ENCODE measurements around the gene CEACAM16. TPM values are rescaled to one million over a fixed set of nuclear protein-coding genes. Genes with fewer than 3 reads are reported as not detected.

The CEACAM16 gene
- total RNA-seq, 2 experiments from 2014 or later: not detected

GRCh38 chr19:44757057-44757734, 58.2 kb downstream of the CEACAM16 start:
- peaks cover 33% of the 10 kb centered on the region for H3K4me1 ChIP-seq (ENCODE audit: insufficient read depth, low read length, poor library complexity, severe bottlenecking)
- H3K9me2 ChIP-seq (ENCODE audit: insufficient read depth, low read length): no peaks in the 10 kb centered on the region
- H3K4me2 ChIP-seq (ENCODE audit: low read length): no peak overlapping the region
- H3K4me3 ChIP-seq (ENCODE audit: low read depth, low read length, poor library complexity, severe bottlenecking): no peak overlapping the region
- H3K36me3 ChIP-seq (ENCODE audit: insufficient read depth, low read length): peaks cover 77% of the 10 kb centered on the region
- TF ChIP-seq EZH2phosphoT487 (IDR thresholded peaks at IDR 0.05; ENCODE audit: borderline replicate concordance, low read depth, low read length) (no peak), CTCF (conservative IDR thresholded peaks at IDR 0.05; ENCODE audit: low read length) (no peak)
- POLR2A ChIA-PET: no interaction called here
- intact Hi-C loops (cut with micrococcal nuclease; ENCODE audit: unreplicated experiment): loop anchor here (10.0 kb wide), 1 partner anchor 248 kb away; the partner anchor contains the start of gene RELB
- H2AFZ ChIP-seq (ENCODE audit: low read length): no peak overlapping the region
- BruUV-seq (replicated peaks): no TSS peak
- no peaks in the 10 kb centered on the region for H3K9me3 ChIP-seq (ENCODE audit: low read length)
- CTCF ChIA-PET (ENCODE audit: unreplicated experiment): no interaction called here
- no peak for DNase-seq (ENCODE audit: low spot score)
- H4K20me1 ChIP-seq (ENCODE audit: insufficient read depth, low read length): no peaks in the 10 kb centered on the region
- H3K27ac ChIP-seq (ENCODE audit: low read depth, low read length, poor library complexity, severe bottlenecking): no peak overlapping the region
- H3K79me2 ChIP-seq (ENCODE audit: insufficient read depth, low read depth, low read length): peaks cover 19% of the 10 kb centered on the region; the same call in 1 of the 2 replicates

GRCh38 chr19:44757735-44758505, 59.0 kb downstream of the CEACAM16 start:
- CTCF ChIA-PET (ENCODE audit: unreplicated experiment): no interaction called here
- intact Hi-C loops (cut with micrococcal nuclease; ENCODE audit: unreplicated experiment): loop anchor here (10.0 kb wide), 1 partner anchor 247 kb away; the partner anchor contains the start of gene RELB
- Histone ChIP-seq H3K27ac (ENCODE audit: low read depth, low read length, poor library complexity, severe bottlenecking) (no peak overlapping the region), H2AFZ (ENCODE audit: low read length) (no peak overlapping the region), H3K4me2 (ENCODE audit: low read length) (no peak overlapping the region), H3K9me2 (ENCODE audit: insufficient read depth, low read length) (no peaks in the 10 kb centered on the region), H4K20me1 (ENCODE audit: insufficient read depth, low read length) (no peaks in the 10 kb centered on the region), H3K4me1 (ENCODE audit: insufficient read depth, low read length, poor library complexity, severe bottlenecking) (peaks cover 26% of the 10 kb centered on the region), H3K9me3 (ENCODE audit: low read length) (no peaks in the 10 kb centered on the region), H3K79me2 (ENCODE audit: insufficient read depth, low read depth, low read length) (peaks cover 19% of the 10 kb centered on the region; the same call in 1 of the 2 replicates), H3K4me3 (ENCODE audit: low read depth, low read length, poor library complexity, severe bottlenecking) (no peak overlapping the region), H3K36me3 (ENCODE audit: insufficient read depth, low read length) (peaks cover 71% of the 10 kb centered on the region)
- no peak for TF ChIP-seq EZH2phosphoT487 (IDR thresholded peaks at IDR 0.05; ENCODE audit: borderline replicate concordance, low read depth, low read length)
- no peak for TF ChIP-seq CTCF (conservative IDR thresholded peaks at IDR 0.05; ENCODE audit: low read length)
- no peak for DNase-seq (ENCODE audit: low spot score)
- no TSS peak for BruUV-seq (replicated peaks)
- POLR2A ChIA-PET: no interaction called here

Measured in OCI-LY7 (cell line).